Measurements from ENCODE around the gene DHX8.
"Not testable (repeated sequence)": the region's sequence is repeated elsewhere in the genome, so short reads cannot be mapped to it uniquely, and the experiment has no call there.

DHX8 gene

GRCh38 chr17:43477832-43478634, 5.7 kb upstream of the DHX8 start:
- no peak overlapping the region for H3K4me3 ChIP-seq (ENCODE audit: low read depth, low read length)
- DNase-seq (ENCODE audit: low read depth): no peak
- TF ChIP-seq POLR2A (IDR thresholded peaks at IDR 0.05; ENCODE audit: extremely low read depth, insufficient read length) (no peak), CTCF (IDR thresholded peaks at IDR 0.05; ENCODE audit: low read depth, low read length) (no peak), MAX (IDR thresholded peaks at IDR 0.05; ENCODE audit: low read depth, low read length) (no peak), MYC (IDR thresholded peaks at IDR 0.05; ENCODE audit: low read depth, low read length) (no peak)

GRCh38 chr17:43479948-43480347, 3.8 kb upstream of the DHX8 start:
- DNase-seq (ENCODE audit: low read depth): no peak
- no peak for TF ChIP-seq POLR2A (IDR thresholded peaks at IDR 0.05; ENCODE audit: extremely low read depth, insufficient read length)
- TF ChIP-seq CTCF (IDR thresholded peaks at IDR 0.05; ENCODE audit: low read depth, low read length): no peak
- TF ChIP-seq MAX (IDR thresholded peaks at IDR 0.05; ENCODE audit: low read depth, low read length): no peak
- no peak for TF ChIP-seq MYC (IDR thresholded peaks at IDR 0.05; ENCODE audit: low read depth, low read length)

GRCh38 chr17:43482103-43483012, 1.4 kb upstream of the DHX8 start:
- H3K4me3 ChIP-seq (ENCODE audit: low read depth, low read length): no peak overlapping the region
- no peak for DNase-seq (ENCODE audit: low read depth)
- TF ChIP-seq POLR2A (IDR thresholded peaks at IDR 0.05; ENCODE audit: extremely low read depth, insufficient read length): no peak
- no peak for TF ChIP-seq MYC (IDR thresholded peaks at IDR 0.05; ENCODE audit: low read depth, low read length)
- TF ChIP-seq CTCF (IDR thresholded peaks at IDR 0.05; ENCODE audit: low read depth, low read length): no peak
- TF ChIP-seq MAX (IDR thresholded peaks at IDR 0.05; ENCODE audit: low read depth, low read length): no peak

More at GRCh38 chr17:43479948-43480347, 3.8 kb upstream of the DHX8 start:
- no peak overlapping the region for H3K4me3 ChIP-seq (ENCODE audit: low read depth, low read length)

- no peak overlapping the region for H3K4me3 ChIP-seq (ENCODE audit: low read depth, low read length)
- no peak for DNase-seq (ENCODE audit: low read depth)
- TF ChIP-seq MAX (IDR thresholded peaks at IDR 0.05; ENCODE audit: low read depth, low read length) (no peak), MYC (IDR thresholded peaks at IDR 0.05; ENCODE audit: low read depth, low read length) (no peak), POLR2A (IDR thresholded peaks at IDR 0.05; ENCODE audit: extremely low read depth, insufficient read length) (no peak), CTCF (IDR thresholded peaks at IDR 0.05; ENCODE audit: low read depth, low read length) (no peak)
Measured at GRCh38 chr17:43490621-43491020, 6.8 kb downstream of the DHX8 start.

GRCh38 chr17:43509440-43509839, 25.7 kb downstream of the DHX8 start:
- not testable (repeated sequence) for H3K4me3 ChIP-seq (ENCODE audit: low read depth, low read length); DNase-seq (ENCODE audit: low read depth)

GRCh38 chr17:43511199-43511598, 27.4 kb downstream of the DHX8 start:
- H3K4me3 ChIP-seq (ENCODE audit: low read depth, low read length); DNase-seq (ENCODE audit: low read depth): not testable (repeated sequence)
